ENCODE results near the gene GGA1. TPM values are rescaled to one million over a fixed set of nuclear protein-coding genes. Genes with fewer than 3 reads are reported as not detected.
"Not testable (repeated sequence)": the region's sequence is repeated elsewhere in the genome, so short reads cannot be mapped to it uniquely, and the experiment has no call there.

The GGA1 gene
- polyA plus RNA-seq, 3 donors: 37.6 to 44.5 (median 38.9) TPM

DNA sequence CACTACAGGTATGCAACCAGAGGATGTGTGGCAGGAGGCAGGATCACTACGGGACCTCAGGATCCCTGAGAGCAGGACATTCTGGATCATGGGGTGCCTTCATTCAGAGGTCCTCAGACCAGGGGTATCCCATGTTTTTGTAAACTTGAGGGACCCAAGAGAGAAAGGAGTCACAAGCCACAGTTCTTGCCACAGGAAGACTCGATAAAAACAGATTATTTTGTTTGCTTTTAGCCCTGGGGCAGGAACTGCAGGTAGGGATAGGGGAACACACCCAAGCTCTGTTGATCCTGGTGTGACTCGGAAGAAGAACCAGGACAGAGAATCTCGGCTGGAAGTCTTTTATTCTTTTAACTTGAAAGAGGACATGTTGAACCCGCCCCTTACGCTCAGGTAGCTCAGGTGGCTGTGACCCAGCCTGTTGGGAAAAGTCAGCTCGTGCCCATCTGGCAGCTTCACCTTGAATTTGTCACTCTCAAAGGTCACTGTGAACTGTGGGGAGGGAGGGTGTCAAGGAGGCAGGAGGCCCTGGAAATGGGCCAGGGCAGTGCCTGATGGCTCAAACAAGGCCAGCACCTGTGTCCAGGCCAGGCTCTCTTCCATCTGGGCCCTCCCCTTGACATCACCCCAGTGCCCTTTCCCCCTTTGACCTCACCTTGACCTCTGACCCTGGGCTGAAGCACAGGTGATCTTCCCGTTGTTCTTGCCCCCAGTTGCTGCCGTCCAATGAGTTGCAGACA lies 38.5 kb upstream of the GGA1 start:
- DNase-seq (ENCODE audit: low read depth in 3 of 3, low spot score in 2 of 3): no peak

DNA sequence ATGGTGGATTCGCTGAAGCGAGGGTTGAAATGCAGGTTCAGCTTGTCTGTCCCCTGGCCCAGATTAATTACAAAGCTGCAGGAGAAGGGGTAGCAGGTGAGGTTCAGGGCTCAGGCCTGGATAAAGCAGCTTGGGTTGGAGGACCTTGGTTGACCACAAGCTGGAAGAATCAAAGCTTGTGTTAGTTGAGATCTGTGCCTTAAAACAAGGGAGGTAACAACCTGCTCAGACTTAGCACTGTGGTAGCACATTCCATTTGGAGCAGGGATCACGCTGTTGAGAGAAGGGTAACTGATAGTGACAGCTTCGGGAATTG lies 38.0 kb upstream of the GGA1 start:
- DNase-seq (ENCODE audit: low read depth in 3 of 3, low spot score in 2 of 3): no peak

DNA sequence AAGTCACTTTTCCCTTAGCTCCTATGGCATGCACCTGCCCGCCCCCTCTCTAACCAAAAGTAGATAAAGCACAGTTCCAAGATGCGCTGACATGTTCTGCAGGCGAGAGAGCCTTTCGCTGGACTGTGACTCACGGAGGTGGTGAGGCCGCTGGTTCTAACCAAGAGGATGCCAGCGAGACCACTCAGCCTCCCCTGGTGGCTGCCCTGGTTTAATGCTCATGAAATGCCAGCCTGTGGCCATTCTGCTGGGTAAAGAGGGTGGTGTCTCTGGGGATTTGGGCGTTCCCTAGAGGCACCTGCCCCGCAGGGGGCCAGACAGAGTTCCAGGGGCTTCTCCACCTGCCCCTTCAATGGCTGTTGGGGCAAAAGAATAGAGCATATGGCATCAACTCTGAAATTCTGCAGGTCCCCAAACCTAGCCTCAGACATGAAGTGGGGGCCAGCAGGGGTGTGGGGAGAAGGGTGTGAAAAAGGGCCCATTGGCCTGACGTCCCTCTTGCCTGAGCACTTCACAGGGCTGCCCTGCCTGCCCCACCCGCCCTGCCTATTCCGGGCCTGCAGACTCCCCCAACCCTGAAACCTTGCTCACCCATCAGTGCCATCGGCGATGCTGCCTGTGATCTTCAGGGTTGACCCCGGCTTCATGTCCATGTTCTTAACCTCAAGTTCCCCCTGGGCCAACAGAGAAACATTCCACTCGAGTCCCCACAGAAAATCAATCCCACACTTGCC lies 37.2 kb upstream of the GGA1 start:
- DNase-seq (ENCODE audit: low read depth in 3 of 3, low spot score in 2 of 3): no peak

DNA sequence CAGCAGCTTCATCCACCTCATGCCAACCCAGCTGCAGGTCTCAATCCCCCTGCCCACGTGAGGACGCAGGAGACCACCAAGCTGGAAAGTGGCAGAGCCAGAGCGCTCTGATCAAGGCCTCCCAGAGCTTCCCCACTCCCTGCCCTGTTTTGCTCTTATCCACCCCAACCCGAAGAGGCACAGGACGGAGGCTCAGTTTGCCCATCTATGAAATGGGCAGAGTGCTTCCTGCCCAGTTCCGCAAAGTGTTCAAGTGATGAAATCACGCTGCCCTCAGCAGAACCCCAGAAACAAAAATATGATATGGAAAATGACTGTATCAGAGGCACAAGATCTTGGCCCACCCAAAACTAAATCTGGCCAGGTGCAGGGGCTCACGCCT lies 36.7 kb upstream of the GGA1 start:
- no peak for DNase-seq (ENCODE audit: low read depth in 3 of 3, low spot score in 2 of 3)

DNA sequence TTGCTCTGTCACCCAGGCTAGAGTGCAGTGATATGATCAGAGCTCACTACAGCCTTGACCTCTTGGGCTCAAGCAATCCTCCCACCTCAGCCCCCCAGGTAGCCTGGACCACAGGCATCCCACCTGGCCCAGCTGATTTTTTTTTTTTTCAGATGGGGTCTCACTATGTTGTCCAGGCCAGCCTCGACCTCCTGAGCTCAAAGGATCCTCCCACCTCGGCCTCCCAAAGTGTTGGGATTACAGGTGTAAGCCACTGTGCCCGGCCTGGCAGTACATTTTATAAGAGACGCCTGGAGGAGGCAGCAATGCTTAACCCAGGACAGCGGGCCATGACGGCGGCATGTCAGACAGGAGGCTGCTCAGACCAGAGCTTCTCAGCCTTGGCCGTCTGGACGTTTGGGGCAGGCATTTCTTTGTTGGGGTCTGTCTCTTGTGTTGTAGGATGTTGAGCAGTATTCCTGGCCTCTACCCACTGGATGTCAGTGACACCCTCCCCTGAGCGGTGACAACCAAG lies 33.1 kb upstream of the GGA1 start:
- no peak for DNase-seq (ENCODE audit: low read depth in 3 of 3, low spot score in 2 of 3)

DNA sequence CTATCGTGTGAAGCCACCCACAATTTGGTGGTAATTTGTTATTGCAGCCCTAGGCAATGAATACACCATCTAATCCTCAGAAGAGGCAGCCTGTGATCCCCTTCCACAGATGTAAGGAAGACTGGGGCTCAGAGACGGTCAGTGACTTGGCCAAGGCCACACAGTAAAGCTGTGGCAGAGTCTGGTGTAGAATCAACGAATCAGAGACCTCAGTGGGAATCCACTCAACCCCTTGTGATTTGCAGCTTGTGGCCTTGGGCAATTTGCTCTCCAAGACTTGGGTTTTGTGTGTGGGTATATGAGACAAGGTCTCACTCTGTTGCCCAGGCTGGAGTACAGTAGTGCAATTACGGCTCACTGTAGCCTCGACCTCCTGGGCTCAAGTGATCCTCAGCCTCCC lies 30.6 kb upstream of the GGA1 start:
- no peak for DNase-seq (ENCODE audit: low read depth in 3 of 3, low spot score in 2 of 3)

DNA sequence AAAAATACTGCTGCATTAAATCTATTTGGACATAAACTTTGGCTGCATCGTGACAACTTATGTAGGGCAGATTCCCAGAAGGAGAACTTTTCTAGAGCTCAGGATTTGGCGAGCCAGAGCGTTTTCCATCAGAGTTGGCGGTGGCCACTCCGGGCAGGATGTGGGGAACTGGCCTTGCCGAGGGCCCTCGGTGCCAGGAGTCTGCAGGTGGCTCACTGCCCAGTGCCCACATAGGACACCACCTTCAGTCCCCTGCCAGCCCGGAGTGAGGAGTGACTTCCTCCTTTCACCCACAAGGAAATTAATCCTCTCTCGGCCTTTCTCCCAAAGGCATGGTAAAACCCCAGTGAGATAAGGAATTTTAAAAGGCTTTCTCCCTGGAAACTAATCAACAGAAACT lies 27.1 kb upstream of the GGA1 start:
- no peak for DNase-seq (ENCODE audit: low read depth in 3 of 3, low spot score in 2 of 3)

DNA sequence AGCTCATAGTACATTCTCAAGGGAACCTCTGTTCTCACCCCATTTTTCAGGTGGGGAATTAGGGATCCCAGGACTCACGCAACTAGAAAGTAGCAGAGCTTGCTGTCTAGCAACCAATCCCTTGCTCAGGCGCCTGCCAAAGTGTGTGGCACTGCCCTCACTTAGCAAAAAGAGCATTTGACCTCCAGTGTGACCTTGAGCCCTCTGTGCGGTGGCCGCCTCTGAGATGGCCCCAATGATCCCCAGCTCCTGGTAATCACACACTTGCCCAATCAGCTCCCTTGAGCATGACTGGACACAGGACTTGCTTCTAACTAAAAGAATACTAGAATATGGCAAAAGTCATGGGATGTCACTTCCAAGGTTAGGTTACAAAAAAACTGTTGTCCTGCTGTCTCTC lies 26.1 kb upstream of the GGA1 start:
- DNase-seq (ENCODE audit: low read depth in 3 of 3, low spot score in 2 of 3): no peak

DNA sequence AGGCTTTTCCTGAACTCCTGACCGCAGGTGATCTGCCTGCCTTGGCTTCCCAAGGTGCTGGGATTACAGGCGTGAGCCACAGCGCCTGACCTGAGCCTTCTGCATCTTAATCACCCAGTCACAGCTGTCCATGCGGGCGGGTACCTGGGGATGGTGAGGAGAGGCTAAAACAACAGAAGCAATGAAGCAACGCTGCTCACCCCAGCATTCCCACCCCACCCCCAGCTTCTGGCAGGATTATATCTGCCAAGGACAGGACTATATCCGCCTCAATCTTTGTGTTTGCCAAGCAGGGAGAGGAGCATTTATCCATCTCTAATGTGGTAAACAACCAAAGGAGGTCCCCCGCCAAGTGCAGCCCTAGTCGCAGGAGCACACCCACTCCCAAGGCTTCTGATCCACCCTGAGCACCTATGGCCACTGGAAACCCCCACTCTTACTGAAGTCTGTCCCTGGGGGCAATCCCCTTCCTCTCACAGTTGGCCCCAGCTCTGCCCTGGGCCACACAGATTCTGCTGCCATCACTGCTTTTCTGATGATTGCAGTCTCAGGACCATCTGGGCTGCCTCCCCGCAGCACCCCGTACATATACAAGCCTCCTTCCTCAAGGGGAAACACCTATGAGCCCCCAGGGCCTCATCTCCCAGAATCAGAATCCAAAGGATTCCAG lies 20.0 kb upstream of the GGA1 start:
- DNase-seq (ENCODE audit: low read depth in 3 of 3, low spot score in 2 of 3): no peak

DNA sequence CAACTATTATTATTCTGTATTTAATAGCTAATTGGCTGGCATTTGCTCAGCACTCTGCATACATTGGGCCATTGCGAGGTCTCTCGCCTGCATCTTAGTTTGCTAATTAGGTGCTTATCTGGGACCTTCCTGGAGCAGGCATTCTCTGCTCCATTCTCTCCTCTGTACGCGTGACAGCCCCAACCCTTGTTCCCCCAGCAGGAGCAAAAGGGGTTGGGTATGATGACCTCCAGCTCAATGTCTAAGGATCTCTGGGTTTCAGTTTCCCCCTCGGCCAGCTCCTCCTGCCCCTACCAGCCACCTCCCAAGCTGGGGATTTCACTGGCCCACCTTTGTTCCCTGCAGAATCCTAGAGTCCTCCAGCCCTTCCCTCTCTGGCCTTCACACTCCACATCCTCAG lies 19.0 kb upstream of the GGA1 start:
- DNase-seq (ENCODE audit: low read depth in 3 of 3, low spot score in 2 of 3): no peak

DNA sequence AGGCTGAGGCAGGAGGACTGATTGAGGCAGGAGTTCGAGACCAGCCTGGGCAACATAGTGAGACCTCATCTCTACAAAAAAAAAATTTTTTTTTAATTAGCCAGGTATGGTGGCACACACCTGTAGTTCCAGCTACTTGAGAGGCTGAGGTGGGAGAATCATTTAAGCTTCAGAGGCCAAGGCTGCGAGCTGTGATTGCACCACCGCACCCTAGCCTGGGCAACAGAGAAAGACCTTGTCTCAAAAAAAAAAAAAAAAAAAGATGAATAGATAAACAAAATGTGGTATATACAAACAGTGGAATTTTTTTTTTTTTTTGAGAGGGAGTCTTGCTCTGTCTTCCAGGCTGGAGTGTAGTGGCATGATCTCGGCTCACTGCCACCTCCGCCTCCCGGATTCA lies 17.6 kb upstream of the GGA1 start:
- not testable (repeated sequence) for DNase-seq (ENCODE audit: low read depth in 3 of 3, low spot score in 2 of 3)

DNA sequence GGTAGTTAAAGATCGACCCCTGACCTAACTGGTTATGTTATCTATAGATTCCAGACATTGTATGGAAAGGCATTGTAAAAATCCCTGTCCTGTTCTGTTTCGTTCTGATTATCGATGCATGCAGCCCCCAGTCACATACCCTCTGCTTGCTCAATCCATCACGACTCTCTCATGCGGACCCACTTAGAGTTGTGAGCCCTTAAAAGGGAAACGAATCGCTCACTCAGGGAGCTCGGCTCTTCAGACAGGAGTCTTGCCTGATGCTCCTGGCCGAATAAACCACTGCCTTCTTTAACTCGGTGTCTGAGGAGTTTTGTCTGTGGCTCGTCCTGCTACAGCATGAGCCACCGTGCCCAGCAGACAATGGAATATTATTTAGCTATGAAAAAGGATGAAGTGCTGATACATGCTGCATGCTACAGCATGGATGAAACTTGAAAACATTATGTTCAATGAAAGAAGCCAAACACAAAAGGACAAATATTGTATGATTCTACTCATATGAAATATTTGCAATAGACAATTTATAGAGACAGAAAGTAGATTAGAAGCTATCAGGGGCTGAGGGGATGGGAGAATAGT lies 16.7 kb upstream of the GGA1 start:
- no peak for DNase-seq (ENCODE audit: low read depth in 3 of 3, low spot score in 2 of 3)

DNA sequence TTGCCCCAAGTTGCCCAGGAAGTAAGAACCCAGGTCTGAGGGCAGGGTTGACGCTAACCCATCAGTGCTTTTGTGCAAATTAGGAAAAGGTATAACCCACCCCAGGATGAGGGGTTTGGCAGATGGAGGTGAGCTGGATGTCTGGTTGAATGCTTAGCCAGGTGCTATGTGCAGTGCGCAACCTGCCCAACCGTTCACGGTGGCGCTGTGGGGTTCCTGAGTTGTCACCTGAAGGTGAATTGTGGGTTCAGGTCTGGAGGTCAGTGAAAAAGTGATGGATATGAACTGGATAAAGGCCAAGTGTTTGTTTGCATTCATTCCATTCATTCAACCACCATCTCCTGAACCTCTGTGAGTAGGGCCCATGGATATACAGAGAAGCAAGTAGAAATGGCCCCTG lies 14.4 kb upstream of the GGA1 start:
- DNase-seq (ENCODE audit: low read depth in 3 of 3, low spot score in 2 of 3): no peak

DNA sequence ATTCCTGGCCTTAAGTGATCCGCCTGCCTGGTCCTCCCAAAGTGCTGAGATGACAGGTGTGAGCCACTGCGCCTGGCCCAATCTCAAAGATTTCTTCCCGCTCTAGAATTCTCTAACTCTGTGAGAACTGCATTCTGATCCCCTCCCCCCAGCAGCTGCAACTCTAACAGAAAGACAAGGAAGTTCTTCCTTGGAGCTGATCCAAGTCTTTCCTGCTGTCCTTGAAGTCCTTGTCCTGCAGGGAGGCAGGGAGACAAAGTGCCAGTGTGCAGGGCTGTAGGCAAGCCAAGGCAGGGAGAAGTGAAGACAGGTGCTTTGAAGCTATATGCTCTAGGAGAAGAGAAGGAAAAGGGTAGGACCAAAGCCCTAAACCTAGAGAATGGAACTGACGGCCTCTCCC lies 9.5 kb upstream of the GGA1 start:
- DNase-seq (ENCODE audit: low read depth in 3 of 3, low spot score in 2 of 3): no peak

DNA sequence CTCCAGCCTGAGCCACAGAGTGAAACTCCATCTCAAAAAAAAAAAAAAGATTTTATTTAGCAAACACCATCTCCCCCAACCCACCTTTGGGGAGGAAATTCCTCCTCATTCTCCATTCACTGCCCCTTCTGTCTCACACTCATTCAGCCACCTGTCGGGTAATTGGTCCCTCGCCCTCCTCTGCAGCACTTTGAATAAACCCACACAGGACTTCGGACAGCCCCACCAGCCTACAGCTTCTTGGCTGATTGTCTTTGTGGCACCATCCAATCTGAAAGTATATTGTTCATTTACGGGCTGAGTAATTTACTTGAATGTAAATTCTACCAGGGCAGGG lies 7.5 kb upstream of the GGA1 start:
- no peak for DNase-seq (ENCODE audit: low read depth in 3 of 3, low spot score in 2 of 3)

DNA sequence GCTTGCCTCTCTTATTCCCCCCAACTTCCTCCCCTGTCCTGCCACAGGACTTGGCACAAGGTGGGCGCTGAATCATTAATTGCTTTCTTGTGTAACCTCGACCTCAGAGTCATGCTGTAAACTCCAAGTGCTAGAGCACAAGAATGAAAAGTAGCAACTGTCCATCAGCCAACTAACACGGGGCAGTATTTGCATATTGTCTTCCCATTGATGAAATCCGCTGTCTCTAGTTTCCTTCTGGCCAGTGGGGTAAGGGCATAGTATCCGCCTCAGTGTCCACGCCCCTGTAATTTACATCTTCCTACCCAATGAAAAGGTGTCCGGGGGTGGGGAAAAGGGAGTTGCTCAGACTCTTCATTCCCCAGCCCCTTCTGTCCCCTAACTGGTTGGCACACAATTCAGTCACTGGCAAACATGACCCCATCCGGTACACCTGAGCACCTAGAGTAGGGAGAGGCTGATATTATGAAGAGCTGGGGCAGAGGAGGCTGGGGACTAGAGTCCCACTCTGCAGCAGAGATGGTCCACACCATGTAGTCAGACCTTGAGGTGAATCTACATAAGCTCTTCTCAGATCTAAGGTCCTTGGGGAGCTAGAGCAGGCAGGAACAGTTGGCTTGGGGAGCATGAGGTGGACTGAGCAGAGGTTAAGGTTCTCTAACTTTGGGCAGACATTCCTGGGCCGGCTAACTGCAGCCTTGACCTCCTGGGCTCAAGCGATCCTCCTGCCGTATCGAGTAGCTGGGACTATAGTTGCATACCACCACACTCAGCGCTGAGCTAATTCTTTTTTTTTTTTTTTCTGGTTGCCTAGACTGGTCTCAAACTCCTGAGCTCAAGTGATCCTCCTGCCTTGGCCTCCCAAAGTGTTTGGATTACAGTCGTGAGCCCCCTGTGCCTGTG lies 6.8 kb upstream of the GGA1 start:
- DNase-seq (ENCODE audit: low read depth in 3 of 3, low spot score in 2 of 3): peak in 1 of 3 donors; percentile 68

DNA sequence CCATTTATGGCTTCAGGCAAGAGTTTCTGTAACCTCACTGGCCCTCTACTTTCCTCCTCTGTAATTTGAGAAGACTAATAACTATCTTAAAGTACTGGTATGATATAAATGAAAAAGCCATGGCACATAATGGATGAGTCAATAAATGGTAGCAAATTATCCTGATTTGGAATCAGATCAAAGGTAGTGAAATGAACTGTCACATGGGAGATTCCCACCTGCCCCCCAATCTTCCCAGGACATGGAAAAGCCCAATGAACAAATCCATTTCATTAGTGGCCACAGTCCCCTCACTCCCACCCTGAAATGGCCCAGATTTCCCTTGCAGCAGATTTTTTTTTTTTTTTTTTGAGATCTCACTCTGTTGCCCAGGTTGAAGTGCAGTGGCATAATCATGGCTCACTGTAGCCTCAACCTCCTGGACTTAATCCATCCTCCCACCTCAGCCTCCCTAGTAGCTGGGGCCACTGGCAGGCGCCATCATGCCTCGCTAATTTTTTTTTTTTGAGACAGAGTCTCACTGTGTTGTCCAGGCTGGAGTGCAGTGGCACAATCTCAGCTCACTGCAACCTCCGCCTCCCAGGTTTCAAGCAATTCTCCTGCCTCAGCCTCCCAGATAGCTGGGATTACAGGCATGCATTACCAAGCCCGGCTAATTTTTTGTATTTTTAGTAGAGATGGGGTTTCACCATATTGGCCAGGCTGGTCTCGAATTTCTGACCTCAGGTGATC lies 5.9 kb upstream of the GGA1 start:
- DNase-seq (ENCODE audit: low read depth in 3 of 3, low spot score in 2 of 3): not testable (repeated sequence)

DNA sequence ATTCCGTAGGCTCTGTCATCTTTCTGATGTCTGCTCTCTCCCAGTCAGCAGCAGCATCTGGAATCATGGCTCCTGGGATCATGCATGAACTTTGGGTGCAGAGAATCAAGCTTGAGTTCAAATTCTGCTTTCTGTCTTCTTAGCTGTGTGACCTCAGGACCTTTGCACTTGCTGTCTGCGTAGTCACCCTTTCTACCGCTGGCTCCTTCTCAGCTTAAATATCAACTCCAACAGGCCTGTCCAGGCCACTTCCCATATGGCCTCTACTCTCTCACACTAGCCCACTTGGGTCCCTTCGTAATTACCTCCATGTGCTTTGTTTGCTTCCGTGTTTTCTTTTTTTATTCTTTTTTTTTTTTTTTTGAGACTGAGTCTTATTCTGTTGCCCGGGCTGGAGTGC lies 4.6 kb upstream of the GGA1 start:
- no peak for DNase-seq (ENCODE audit: low read depth in 3 of 3, low spot score in 2 of 3)

DNA sequence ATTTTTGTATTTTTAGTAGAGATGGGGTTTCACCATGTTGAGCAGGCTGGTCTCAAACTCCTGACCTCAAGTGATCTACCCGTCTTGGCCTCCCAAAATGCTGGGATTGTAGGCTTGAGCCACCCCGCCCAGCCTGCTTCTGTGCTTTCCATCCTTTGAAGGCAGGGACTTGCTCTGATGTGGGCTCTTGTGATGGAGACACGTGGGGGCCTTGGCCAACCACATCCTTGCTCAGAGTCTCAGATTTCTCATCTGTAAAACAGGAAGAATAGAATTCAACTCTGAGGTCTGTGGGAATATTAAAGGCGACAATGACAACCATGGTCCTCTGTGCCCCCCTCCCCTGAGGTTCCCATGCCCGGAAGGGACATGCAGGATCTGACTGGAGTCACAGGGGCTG lies 3.8 kb upstream of the GGA1 start:
- DNase-seq (ENCODE audit: low read depth in 3 of 3, low spot score in 2 of 3): no peak

Measured in right renal cortex interstitium (tissue), 3 donors.